Spinal cord (tissue), 10 donors: ENCODE measurements around the gene PAN3. TPM values are rescaled to one million over a fixed set of nuclear protein-coding genes. Genes with fewer than 3 reads are reported as not detected.

ENCODE experiments used
- DNase-seq, 6 donors: peaks; one replicate each; pipeline versions ENCODE4 v3.0.0 to v3.0.0-alpha.2; 2013 to 2015; ENCODE audit warnings: low spot score in 6 of 6, low read depth in 4 of 6
- H3K27ac ChIP-seq: one replicate; pipeline ENCODE4 v1.5.1; 2013; ENCODE audit warnings: low read depth, low read length, control low read depth
- H3K27me3 ChIP-seq: one replicate; pipeline ENCODE4 v1.6.1; 2013; ENCODE audit warnings: low read length; ENCODE audit not compliant: control insufficient read depth, insufficient read depth
- H3K36me3 ChIP-seq: one replicate; pipeline ENCODE4 v1.6.1; 2013; ENCODE audit warnings: low read length; ENCODE audit not compliant: control insufficient read depth, insufficient read depth
- H3K4me1 ChIP-seq: one replicate; pipeline ENCODE4 v1.6.1; 2013; ENCODE audit warnings: low read length; ENCODE audit not compliant: control insufficient read depth, insufficient read depth
- H3K4me3 ChIP-seq: one replicate; pipeline ENCODE4 v1.5.1; 2013; ENCODE audit warnings: low read depth, low read length, control low read depth
- H3K9me3 ChIP-seq: one replicate; pipeline ENCODE4 v1.6.1; 2013; ENCODE audit warnings: low read length; ENCODE audit not compliant: control insufficient read depth, insufficient read depth
- WGBS: methylation state at CpG from one replicate; pipeline ENCODE4 v1.1.5; 2013; ENCODE audit warnings: missing lambda C conversion rate; ENCODE audit not compliant: insufficient coverage; 5-methylcytosine and 5-hydroxymethylcytosine counted together
- polyA plus RNA-seq, 2 donors: library from polyadenylated mRNA; unstranded; fragments of 120-200 nt; gene quantifications; one replicate each; pipeline ENCODE4 v1.2.1, GENCODE V29; 2013; ENCODE audit not compliant: insufficient read length in 2 of 2
- total RNA-seq, 2 donors: library from RNA; depleted of rRNA in 1 of 2; stranded (reverse); fragments of 120-200 nt in 1 of 2; fragments of >200 nt in 1 of 2; gene quantifications; one replicate each; pipeline versions ENCODE4 v1.2.3 to v1.2.4, GENCODE V29; 2013 to 2014
- donor health status: healthy.

PAN3 gene
- total and polyA plus RNA-seq, 4 donors = 28.8 to 42.3 (median 30.6) TPM

DNA sequence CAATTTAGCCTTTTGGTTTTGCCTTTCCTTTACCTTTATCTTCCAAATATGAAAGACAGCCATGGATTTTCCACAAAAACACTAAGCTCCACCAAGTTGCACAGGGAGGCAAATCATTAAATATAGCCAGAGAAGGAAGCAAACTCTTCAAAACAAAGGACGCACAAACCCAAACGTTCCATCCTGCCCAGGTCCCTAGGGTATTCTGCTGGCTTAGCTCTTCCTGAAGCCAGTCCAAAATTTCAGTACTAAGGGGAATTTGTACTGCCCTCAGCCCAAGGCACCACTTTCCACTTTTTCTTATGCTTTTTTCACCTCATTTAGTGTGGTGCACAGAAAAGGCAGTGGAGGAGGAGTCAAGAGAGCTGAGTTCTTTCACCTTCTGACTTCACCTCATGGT, 186.7 kb downstream of the PAN3 start:
- Histone ChIP-seq H3K36me3 (no peaks in the 10 kb centered on the region), H3K4me1 (peaks cover 4% of the 10 kb centered on the region), H3K27me3 (no peaks in the 10 kb centered on the region)

DNA sequence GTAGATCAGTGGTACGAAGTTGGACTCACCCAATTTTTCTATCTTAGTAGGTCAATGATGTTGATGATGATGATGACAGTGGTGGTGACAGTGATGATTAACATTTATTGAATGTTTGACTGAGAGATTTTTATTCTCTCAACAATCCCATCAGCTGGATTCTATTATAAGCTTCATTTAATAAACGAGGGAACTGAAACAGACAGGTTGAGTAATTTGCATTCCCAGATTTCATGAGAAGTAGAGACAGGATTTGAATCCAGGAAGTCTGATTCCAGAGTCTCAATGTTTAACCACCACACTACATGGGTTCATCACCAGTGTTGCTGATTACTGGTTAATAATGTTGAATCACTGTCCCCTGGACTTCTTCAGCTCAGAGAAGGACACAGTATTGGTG, 187.7 kb downstream of the PAN3 start:
- H3K4me1 ChIP-seq = peaks cover 4% of the 10 kb centered on the region
- H3K4me3 ChIP-seq = no peak overlapping the region
- H3K36me3 ChIP-seq = no peaks in the 10 kb centered on the region
- no peak for DNase-seq
- no CpG with 5 or more reads among the region's 2 CpGs for WGBS
- no peaks in the 10 kb centered on the region for H3K27me3 ChIP-seq
- H3K27ac ChIP-seq = no peak overlapping the region
- no peaks in the 10 kb centered on the region for H3K9me3 ChIP-seq

More for the DNA sequence above, 186.7 kb downstream of the PAN3 start:
- Histone ChIP-seq H3K9me3 (no peaks in the 10 kb centered on the region), H3K4me3 (no peak overlapping the region), H3K27ac (no peak overlapping the region)
- 79% methylated on average over 2 of the region's 2 CpGs for WGBS
- DNase-seq = no peak

DNA sequence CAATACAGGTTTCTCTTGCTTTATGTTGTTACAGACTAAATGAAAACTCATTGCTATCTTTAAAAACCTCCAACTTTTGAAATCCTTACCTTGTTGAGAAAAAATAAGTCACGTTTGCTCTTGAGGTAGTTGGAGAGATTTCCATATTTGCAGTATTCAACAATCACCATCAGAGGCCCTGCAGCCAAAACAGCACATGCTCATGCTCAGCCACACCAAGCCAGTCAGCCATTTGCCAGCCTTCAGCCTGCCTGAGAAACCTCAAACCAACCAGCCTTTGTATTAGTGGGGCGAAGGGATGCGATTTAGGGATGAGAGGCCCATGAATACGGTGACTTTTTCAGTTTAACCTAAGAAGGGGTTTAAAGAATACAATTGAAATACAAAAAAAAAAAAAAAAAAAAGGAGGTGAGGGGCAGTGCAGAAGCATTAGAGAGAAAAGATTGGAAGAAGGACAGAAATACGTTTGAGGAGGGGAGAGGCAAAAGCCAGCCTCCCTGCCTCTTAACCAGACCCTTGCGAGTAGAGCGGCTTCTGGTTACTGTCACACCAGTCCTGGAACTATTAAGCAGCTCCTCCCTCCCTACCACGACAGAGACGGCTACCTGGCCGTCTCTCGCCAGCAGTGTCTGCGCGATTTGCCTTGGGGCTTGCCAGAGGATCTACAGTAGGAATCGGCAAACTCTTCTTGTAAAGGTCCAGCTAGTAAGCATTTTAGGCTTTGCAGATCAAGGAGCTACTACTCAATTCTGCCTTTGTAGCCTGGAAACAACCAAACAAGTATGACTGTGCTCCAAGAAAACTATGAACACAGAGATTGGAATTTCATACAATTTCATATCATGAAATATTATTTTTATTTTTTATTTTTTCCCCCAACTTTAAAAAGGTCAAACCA, 189.3 kb downstream of the PAN3 start:
- Histone ChIP-seq H3K4me1 (peaks cover 4% of the 10 kb centered on the region), H3K9me3 (no peaks in the 10 kb centered on the region), H3K27ac (no peak overlapping the region), H3K27me3 (no peaks in the 10 kb centered on the region), H3K36me3 (no peaks in the 10 kb centered on the region), H3K4me3 (no peak overlapping the region)
- WGBS = 91% methylated on average over 10 of the region's 14 CpGs
- DNase-seq = no peak

DNA sequence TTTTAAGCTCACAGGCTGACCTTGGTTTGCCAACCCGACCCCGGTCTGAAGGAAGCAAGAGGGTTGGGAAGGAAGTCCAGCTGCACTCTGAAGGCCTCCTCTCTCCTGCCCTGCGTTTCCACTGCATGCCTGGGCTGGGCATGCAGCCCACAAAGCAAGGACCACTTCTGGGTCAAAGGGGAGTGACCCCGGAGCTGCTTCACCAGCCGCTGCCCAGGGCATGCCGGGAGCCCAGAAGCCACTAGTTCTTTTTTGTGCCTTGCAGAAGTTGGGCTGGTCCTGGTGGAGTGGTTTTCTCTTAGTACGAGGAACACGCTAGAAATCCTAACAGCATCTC, 189.9 kb downstream of the PAN3 start:
- no peak overlapping the region for H3K4me3 ChIP-seq
- H3K36me3 ChIP-seq = no peaks in the 10 kb centered on the region
- no peaks in the 10 kb centered on the region for H3K27me3 ChIP-seq
- WGBS = 85% methylated on average over 4 of the region's 8 CpGs
- DNase-seq = no peak
- H3K4me1 ChIP-seq = peaks cover 4% of the 10 kb centered on the region
- no peaks in the 10 kb centered on the region for H3K9me3 ChIP-seq
- H3K27ac ChIP-seq = no peak overlapping the region

DNA sequence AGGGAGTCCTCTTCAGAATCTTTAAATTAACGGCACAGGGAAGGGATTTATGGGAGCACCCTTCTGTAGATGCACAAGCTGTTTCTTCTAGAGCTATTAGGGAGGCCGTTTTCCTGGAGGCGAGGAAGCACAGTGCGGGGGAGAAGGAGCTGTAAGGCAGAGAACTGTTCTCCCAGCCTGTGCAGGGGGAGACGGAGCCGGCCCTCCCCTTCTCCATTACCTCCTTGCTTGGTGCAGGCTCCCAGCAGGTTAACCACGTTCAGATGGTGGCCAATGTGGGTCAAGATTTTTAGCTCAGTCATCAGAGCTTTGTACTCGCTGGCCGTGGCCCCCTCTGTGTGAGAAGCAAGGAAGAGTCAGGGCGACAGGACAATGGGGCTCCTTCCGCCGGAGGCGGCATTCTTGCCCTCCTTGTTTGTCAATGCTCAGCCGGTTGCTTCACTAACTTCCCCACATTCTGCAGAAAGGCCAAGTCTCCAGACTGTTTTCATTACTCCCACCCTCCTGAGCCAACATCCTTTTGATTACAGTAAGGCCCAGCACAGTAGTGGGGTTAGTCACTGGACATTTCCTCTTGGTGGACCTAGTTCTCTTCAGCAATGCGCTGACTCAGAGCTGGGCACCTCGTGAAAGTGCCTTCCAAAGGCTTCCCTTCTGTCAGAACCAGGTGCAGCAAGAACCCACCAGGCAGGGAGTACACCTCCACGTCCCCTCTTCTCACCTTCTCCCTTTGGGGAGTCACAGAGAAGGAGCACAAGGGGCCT, 191.2 kb downstream of the PAN3 start:
- H3K27ac ChIP-seq = no peak overlapping the region
- 77% methylated on average over 9 of the region's 17 CpGs for WGBS
- H3K27me3 ChIP-seq = no peaks in the 10 kb centered on the region
- peaks cover 4% of the 10 kb centered on the region for H3K4me1 ChIP-seq
- no peak for DNase-seq
- H3K36me3 ChIP-seq = no peaks in the 10 kb centered on the region
- H3K4me3 ChIP-seq = no peak overlapping the region
- no peaks in the 10 kb centered on the region for H3K9me3 ChIP-seq

DNA sequence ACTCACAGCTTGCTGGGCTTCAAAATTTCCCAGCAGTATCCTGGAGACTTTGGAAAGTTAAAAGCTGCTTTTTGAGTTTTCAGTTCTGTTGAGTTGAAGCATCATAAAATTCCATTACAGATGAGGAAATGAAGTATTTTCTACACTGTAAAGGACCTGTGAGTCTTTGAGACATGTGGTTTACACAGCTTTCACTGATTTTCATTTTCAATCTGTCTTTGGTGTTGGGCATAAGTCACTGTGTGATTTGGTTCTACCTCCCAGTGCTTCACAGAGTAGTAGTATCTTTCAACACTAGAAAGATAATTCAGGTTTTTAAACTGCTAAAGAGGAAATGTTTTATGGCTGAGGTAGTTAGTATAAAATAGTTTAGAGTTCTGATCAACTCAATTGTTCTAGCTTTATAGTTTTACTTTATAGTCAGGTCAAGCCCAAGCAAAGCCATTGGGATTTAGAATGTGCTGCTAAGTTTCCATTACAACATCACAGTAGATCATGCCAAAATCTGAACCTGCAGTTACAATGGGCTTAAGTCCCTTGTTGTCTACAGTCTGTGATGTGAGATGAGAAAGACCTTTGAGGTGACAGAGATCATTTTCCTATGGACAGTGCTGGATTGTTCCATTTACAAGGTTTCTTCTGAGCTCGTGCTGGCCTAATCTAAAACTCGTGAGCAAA, 195.0 kb downstream of the PAN3 start:
- Histone ChIP-seq H3K9me3 (no peaks in the 10 kb centered on the region), H3K27ac (no peak overlapping the region), H3K27me3 (no peaks in the 10 kb centered on the region), H3K36me3 (no peaks in the 10 kb centered on the region), H3K4me3 (no peak overlapping the region), H3K4me1 (peaks cover 4% of the 10 kb centered on the region)
- DNase-seq = no peak
- no CpG with 5 or more reads among the region's 2 CpGs for WGBS

DNA sequence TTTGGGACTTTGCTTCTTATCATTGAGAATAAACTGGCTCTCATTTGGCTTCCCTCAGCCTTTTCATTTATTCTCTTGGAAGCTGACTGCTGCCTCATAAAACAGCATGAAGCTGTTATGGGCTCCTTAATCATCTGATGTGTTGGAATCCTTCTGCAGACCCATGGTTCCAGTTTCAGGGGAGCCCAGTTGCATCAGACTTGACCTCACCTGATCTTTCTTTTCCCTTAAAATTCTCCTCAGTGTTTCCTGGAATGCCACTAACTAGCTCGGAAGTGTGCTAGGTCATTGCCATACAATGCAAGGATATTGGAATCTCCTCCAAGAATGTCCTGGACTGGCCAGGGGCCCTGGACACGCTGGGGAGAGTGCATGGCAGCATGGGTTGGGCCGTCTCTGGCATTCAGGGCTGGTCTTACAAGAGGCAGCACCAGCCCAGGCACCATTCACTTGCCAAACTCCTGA, 197.9 kb downstream of the PAN3 start:
- Histone ChIP-seq H3K36me3 (no peaks in the 10 kb centered on the region), H3K9me3 (no peaks in the 10 kb centered on the region), H3K27me3 (no peaks in the 10 kb centered on the region), H3K4me1 (no peaks in the 10 kb centered on the region), H3K27ac (no peak overlapping the region), H3K4me3 (no peak overlapping the region)
- peak in 1 of 6 donors; percentile 17 for DNase-seq
- 62% methylated on average over 1 of the region's 3 CpGs for WGBS

DNA sequence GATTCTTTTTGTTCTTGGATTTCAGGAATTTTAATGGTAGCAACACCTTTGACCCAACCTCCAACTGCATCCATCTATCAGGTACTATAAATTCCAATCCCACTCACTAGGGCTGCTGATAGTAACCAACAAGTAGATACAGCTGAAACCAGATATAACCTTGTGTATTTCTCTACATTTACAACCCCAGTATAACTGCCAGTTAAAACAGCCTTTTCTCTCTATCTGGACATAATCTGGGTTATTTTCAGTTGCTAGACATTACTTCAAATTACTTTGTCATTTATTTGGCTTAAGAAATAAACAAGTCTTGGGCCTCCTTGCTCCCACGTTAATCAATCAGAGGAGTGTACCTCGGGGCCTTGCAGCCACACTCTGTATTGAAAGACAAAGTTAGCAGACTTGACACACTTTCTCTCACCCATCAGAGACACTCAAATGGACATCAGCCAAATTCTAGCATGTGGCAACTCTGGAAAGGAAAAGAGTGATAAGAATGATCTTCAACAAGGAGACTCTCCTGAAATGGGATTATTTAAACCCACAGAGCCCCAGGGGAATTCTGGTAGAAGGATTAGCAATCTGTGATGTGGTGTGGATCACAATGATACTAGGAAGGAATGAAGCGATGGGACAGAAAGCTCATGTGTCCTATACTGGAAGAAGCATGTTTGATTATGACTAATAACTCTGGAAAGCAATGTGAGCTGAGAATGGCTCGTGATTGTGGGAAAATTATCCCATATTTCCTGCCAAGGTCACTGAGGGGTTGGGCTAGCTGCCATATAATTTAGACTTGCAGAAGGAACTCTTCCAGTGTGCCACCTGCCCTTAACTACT, 199.0 kb downstream of the PAN3 start:
- Histone ChIP-seq H3K9me3 (no peaks in the 10 kb centered on the region), H3K27me3 (no peaks in the 10 kb centered on the region), H3K27ac (no peak overlapping the region), H3K4me1 (no peaks in the 10 kb centered on the region), H3K4me3 (no peak overlapping the region), H3K36me3 (no peaks in the 10 kb centered on the region)
- 50% methylated on average over 3 of the region's 4 CpGs for WGBS
- no peak for DNase-seq

DNA sequence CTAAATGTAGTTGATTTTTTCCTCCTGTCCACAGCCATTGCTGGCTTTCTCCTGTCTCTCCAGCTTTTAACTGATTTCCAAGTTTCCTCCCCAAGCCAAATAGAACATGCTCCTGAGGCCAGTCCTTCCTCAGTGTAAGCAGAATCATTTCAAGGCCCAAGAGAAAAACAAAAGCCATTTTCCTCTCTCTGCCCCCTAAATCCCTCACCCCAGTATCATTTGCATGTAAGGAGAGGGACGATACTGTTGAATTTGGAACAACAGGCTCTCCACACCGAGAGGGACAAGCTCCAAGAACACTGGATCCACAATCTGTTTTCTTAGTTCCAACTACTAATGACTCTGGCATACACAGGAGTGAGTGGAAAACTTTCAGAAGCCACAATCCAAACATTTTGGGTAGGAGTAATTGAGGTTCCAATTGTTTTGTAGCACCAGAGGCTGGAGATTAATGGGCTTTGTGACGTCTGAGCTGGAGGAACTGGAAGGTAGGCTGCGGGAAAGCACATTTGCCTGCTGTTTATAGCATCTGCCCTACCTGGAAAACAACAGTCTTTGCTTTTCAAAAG, 199.7 kb downstream of the PAN3 start:
- Histone ChIP-seq H3K4me1 (no peaks in the 10 kb centered on the region), H3K36me3 (no peaks in the 10 kb centered on the region), H3K9me3 (no peaks in the 10 kb centered on the region), H3K4me3 (no peak overlapping the region), H3K27ac (no peak overlapping the region), H3K27me3 (no peaks in the 10 kb centered on the region)
- peak in 2 of 6 donors; percentile 26 to 54 for DNase-seq
- 43% methylated on average over 1 of the region's 4 CpGs for WGBS
